GM12878 (cell line): ENCODE measurements around the gene ZBTB18.

Experiments
- CBX3 ChIP-seq: fragments of 200-600 bp; sonication (generic); IDR thresholded peaks from 2 replicates; pipeline ENCODE4 v1.6.1; 2016; ENCODE audit warnings: low read depth, borderline replicate concordance
- FOXM1 ChIP-seq: IDR thresholded peaks from 2 replicates; pipeline ENCODE4 v1.6.1; 2012; ENCODE audit warnings: low read depth, mild to moderate bottlenecking, inconsistent platforms, low read length, moderate library complexity
- GABPA ChIP-seq: IDR thresholded peaks from 2 replicates; pipeline ENCODE4 v1.6.1; 2014; ENCODE audit warnings: antibody characterized with exemption, low read depth, mild to moderate bottlenecking, inconsistent platforms
- MTA2 ChIP-seq: fragments of 450-650 bp; IDR thresholded peaks from 2 replicates; pipeline ENCODE4 v1.6.1; 2016; ENCODE audit warnings: low read depth, mild to moderate bottlenecking, moderate library complexity
- MTA3 ChIP-seq: IDR thresholded peaks from 2 replicates; pipeline ENCODE4 v1.6.1; 2012; ENCODE audit warnings: low read length, inconsistent platforms, borderline replicate concordance
- NR2F1 ChIP-seq: fragments of 450-650 bp; conservative IDR thresholded peaks from 2 replicates; pipeline ENCODE4 v1.6.1; 2017; ENCODE audit warnings: mild to moderate bottlenecking
- TBL1XR1 ChIP-seq: IDR thresholded peaks from 2 replicates; pipeline ENCODE4 v1.6.1; 2012; ENCODE audit warnings: low read depth, low read length, improper control_type of control experiment
- ZNF592 ChIP-seq: fragments of 450-650 bp; IDR thresholded peaks from 2 replicates; pipeline ENCODE4 v1.6.1; 2017; ENCODE audit warnings: mild to moderate bottlenecking, moderate library complexity

DNA sequence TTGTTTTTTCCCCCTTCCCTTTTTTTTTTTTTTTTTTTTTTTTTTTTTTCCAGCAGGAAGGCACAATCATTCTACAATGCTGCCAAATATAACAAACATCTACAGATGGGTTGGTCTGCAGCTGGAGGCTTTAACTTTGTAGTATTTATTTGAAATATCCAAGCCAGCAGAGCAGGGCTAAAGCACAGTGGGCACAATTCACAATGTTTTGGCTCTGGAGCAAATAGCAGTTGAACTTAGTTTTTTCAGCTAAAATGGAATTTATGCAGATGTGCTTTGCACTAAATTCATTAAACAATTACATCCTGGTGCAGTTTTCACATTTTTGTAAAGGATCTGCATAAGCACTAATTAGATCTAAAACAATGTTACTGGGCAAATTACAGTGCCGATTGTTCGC is 39.8 kb upstream of the ZBTB18 start:
- TF ChIP-seq NR2F1 = no peak
- TF ChIP-seq FOXM1 = no peak
- TF ChIP-seq GABPA = no peak
- no peak for TF ChIP-seq TBL1XR1
- no peak for TF ChIP-seq MTA2
- no peak for TF ChIP-seq MTA3
- TF ChIP-seq ZNF592 = no peak
- TF ChIP-seq CBX3 = no peak
